Transverse colon (tissue), 4 donors: ENCODE data around the gene FLYWCH1.

Experiments
- EP300 ChIP-seq: sonication (generic); formaldehyde crosslinking; IDR thresholded peaks from one replicate; pipeline ENCODE4 v1.6.1; 2017; ENCODE audit warnings: antibody characterized with exemption, low read depth
- POLR2A ChIP-seq: fragments of 450-650 bp; IDR thresholded peaks from one replicate; pipeline ENCODE4 v1.6.1; 2016; ENCODE audit warnings: antibody characterized with exemption, mild to moderate bottlenecking, moderate library complexity
- POLR2AphosphoS5 ChIP-seq, 3 donors: sonication (generic); formaldehyde crosslinking; IDR thresholded peaks; one replicate each; pipeline ENCODE4 v1.6.1; 2016; ENCODE audit warnings: antibody characterized with exemption in 3 of 3
- TF ChIP-seq, protein P1 (sequence below), 5 experiments: fragments of 200-600 bp in 3 of 5; fragments of 450-650 bp in 2 of 5; sonication (generic) in 3 of 5; IDR thresholded peaks; 1 replicate in 2 of 5; 2 replicates in 3 of 5; pipeline ENCODE4 v1.5.1; 2016 to 2017; ENCODE audit warnings: antibody characterized with exemption in 5 of 5, inconsistent platforms in 3 of 5, mild to moderate bottlenecking in 2 of 5, moderate library complexity in 1 of 5

DNA sequence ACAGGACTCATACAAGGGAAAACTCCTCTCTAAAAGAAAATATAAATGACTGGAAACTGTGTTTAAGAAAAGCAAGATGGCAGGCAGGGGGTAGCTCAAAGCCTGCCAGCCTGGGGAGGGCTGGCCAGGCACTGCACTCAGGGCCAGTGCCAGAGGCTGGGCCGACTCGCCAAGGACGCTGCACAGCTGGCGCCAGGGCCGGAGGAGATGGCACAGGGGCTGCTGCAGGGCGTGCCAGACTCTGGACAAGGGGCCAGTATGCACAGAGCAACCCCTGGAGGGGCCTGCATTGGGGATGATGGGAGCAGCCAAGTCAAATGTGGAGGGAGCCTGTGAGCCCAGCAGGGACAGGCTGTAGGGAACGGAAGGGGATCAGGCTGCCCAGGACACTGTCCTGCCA, 64.5 kb downstream of the FLYWCH1 start:
- TF ChIP-seq, protein P1, sequence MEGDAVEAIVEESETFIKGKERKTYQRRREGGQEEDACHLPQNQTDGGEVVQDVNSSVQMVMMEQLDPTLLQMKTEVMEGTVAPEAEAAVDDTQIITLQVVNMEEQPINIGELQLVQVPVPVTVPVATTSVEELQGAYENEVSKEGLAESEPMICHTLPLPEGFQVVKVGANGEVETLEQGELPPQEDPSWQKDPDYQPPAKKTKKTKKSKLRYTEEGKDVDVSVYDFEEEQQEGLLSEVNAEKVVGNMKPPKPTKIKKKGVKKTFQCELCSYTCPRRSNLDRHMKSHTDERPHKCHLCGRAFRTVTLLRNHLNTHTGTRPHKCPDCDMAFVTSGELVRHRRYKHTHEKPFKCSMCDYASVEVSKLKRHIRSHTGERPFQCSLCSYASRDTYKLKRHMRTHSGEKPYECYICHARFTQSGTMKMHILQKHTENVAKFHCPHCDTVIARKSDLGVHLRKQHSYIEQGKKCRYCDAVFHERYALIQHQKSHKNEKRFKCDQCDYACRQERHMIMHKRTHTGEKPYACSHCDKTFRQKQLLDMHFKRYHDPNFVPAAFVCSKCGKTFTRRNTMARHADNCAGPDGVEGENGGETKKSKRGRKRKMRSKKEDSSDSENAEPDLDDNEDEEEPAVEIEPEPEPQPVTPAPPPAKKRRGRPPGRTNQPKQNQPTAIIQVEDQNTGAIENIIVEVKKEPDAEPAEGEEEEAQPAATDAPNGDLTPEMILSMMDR (IDR thresholded peaks at IDR 0.05) = no peak
- TF ChIP-seq POLR2A (no peak), POLR2AphosphoS5 (IDR thresholded peaks at IDR 0.05) (no peak), EP300 (no peak)
